Peyer's patch (tissue), 4 donors: ENCODE measurements around the gene GPC6. TPM values are rescaled to one million over a fixed set of nuclear protein-coding genes. Genes with fewer than 3 reads are reported as not detected.

Source experiments
- DNase-seq, 3 donors: peaks; one replicate each; pipeline ENCODE4 v3.0.0-alpha.2; 2017 to 2019
- H3K27ac ChIP-seq, 4 donors: fragments of 200-600 bp; sonication (generic); one replicate each; pipeline ENCODE4 v1.5.1; 2016 to 2019
- H3K27me3 ChIP-seq, 2 donors: fragments of 200-600 bp; sonication (generic); one replicate each; pipeline ENCODE4 v1.5.1; 2019
- H3K36me3 ChIP-seq, 3 donors: fragments of 200-600 bp; sonication (generic); one replicate each; pipeline ENCODE4 v1.5.1; 2016 to 2019
- H3K4me1 ChIP-seq, 4 donors: fragments of 200-600 bp; sonication (generic); one replicate each; pipeline ENCODE4 v1.5.1; 2016 to 2019
- H3K4me3 ChIP-seq, 4 donors: fragments of 200-600 bp; sonication (generic); 1 replicate in 3 of 4; 2 replicates in 1 of 4; pipeline ENCODE4 v1.5.1; 2016 to 2019; ENCODE audit warnings: mild to moderate bottlenecking in 1 of 4
- H3K9me3 ChIP-seq, 4 donors: fragments of 200-600 bp; sonication (generic); one replicate each; pipeline ENCODE4 v1.5.1; 2016 to 2019; ENCODE audit warnings: mild to moderate bottlenecking in 1 of 4
- CTCF ChIP-seq, 6 experiments: fragments of 450-650 bp in 4 of 6; fragments of 200-600 bp in 2 of 6; sonication (generic) in 1 of 6; IDR thresholded peaks; one replicate each; pipeline ENCODE4 v1.5.1; 2017 to 2019; ENCODE audit warnings: antibody characterized with exemption in 6 of 6, mild to moderate bottlenecking in 3 of 6, moderate library complexity in 1 of 6
- POLR2A ChIP-seq, 2 donors: fragments of 450-650 bp; IDR thresholded peaks; one replicate each; pipeline ENCODE4 v1.5.1; 2017; ENCODE audit warnings: antibody characterized with exemption in 2 of 2, mild to moderate bottlenecking in 2 of 2, moderate library complexity in 2 of 2
- total RNA-seq, 4 donors: library from RNA; depleted of rRNA; stranded (reverse); fragments of >200 nt; gene quantifications; one replicate each; pipeline ENCODE4 v1.1.0, GENCODE V29; 2016

The GPC6 gene
- total RNA-seq, 4 donors from 2014 or later = 1.6 to 13.2 (median 2.6) TPM

GRCh38 chr13:94112731-94113130, 886.1 kb downstream of the GPC6 start:
- DNase-seq = no peak
- H3K9me3 ChIP-seq = no peaks in the 10 kb centered on the region
- H3K27ac ChIP-seq = no peak overlapping the region

GRCh38 chr13:94113245-94113644, 886.6 kb downstream of the GPC6 start:
- no peaks in the 10 kb centered on the region for H3K27me3 ChIP-seq
- no peaks in the 10 kb centered on the region for H3K36me3 ChIP-seq
- no peak overlapping the region for H3K27ac ChIP-seq
- TF ChIP-seq POLR2A (IDR thresholded peaks at IDR 0.05) (no peak), CTCF (IDR thresholded peaks at IDR 0.05) (no peak)
- no peaks in the 10 kb centered on the region for H3K9me3 ChIP-seq
- H3K4me3 ChIP-seq = no peak overlapping the region
- no peak for DNase-seq
- no peaks in the 10 kb centered on the region for H3K4me1 ChIP-seq

More at GRCh38 chr13:94112731-94113130, 886.1 kb downstream of the GPC6 start:
- no peaks in the 10 kb centered on the region for H3K36me3 ChIP-seq
- H3K4me3 ChIP-seq = no peak overlapping the region
- no peaks in the 10 kb centered on the region for H3K4me1 ChIP-seq
- no peak for TF ChIP-seq CTCF (IDR thresholded peaks at IDR 0.05)
- no peak for TF ChIP-seq POLR2A (IDR thresholded peaks at IDR 0.05)
- no peaks in the 10 kb centered on the region for H3K27me3 ChIP-seq

GRCh38 chr13:94114166-94114565, 887.6 kb downstream of the GPC6 start:
- Histone ChIP-seq H3K36me3 (no peaks in the 10 kb centered on the region), H3K9me3 (no peaks in the 10 kb centered on the region), H3K27me3 (no peaks in the 10 kb centered on the region), H3K27ac (no peak overlapping the region), H3K4me1 (no peaks in the 10 kb centered on the region), H3K4me3 (no peak overlapping the region)
- no peak for DNase-seq
- TF ChIP-seq POLR2A (IDR thresholded peaks at IDR 0.05) (no peak), CTCF (IDR thresholded peaks at IDR 0.05) (no peak)

GRCh38 chr13:94115054-94115453, 888.4 kb downstream of the GPC6 start:
- no peaks in the 10 kb centered on the region for H3K36me3 ChIP-seq
- no peaks in the 10 kb centered on the region for H3K9me3 ChIP-seq
- no peak overlapping the region for H3K4me3 ChIP-seq
- H3K27ac ChIP-seq = no peak overlapping the region
- H3K27me3 ChIP-seq = no peaks in the 10 kb centered on the region
- H3K4me1 ChIP-seq = no peaks in the 10 kb centered on the region
- DNase-seq = no peak
- TF ChIP-seq POLR2A (IDR thresholded peaks at IDR 0.05) (no peak), CTCF (IDR thresholded peaks at IDR 0.05) (peak in 2 of 6 experiments; percentile 10 to 18)

GRCh38 chr13:94119360-94119936, 892.8 kb downstream of the GPC6 start:
- DNase-seq = peak in 2 of 3 donors; percentile 74 to 79
- peak; percentile 41 to 54 for TF ChIP-seq POLR2A (IDR thresholded peaks at IDR 0.05)
- peak in 3 of 6 experiments; percentile 31 to 54 (median 45) for TF ChIP-seq CTCF (IDR thresholded peaks at IDR 0.05)
- Histone ChIP-seq H3K4me1 (peaks cover 0 to 20% (median 0%) of the 10 kb centered on the region in 4 donors), H3K27me3 (no peaks in the 10 kb centered on the region), H3K27ac (peak overlapping the region in 3 of 4 donors; percentile 25 to 90 (median 80)), H3K9me3 (no peaks in the 10 kb centered on the region), H3K36me3 (no peaks in the 10 kb centered on the region), H3K4me3 (peak overlapping the region in 2 of 4 donors; percentile 21 to 38)
